ENCODE results near the gene RELL2.
"Not testable (repeated sequence)": the region's sequence is repeated elsewhere in the genome, so short reads cannot be mapped to it uniquely, and the experiment has no call there.

Gene RELL2

DNA sequence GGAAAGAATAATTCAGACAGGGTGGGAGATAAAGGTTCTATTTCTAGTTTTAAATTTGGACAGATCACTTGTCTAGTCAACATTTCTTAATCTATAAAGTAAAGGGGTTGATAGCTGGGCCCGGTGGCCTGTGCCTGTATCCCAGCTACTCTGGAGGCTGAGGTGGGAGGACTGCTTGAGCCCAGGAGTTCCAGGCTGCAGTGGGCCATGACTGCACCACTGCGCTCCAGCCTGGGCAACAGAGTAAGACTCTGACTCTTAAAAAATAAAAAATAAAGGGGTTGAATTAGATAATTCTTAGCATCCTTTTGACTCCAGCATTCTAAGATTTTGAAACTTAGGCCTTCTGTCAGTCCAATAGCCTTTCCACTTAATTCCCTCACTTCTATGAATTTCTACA lies 28.8 kb upstream of the RELL2 start:
- H3K27ac ChIP-seq (ENCODE audit: low read depth, low read length): no peak overlapping the region
- H3K27me3 ChIP-seq (ENCODE audit: insufficient read depth, low read length): no peaks in the 10 kb centered on the region
- no peak overlapping the region for H2AFZ ChIP-seq (ENCODE audit: low read length, unreplicated experiment)
- peaks cover 23% of the 10 kb centered on the region for H3K4me1 ChIP-seq (ENCODE audit: control insufficient read depth, insufficient read depth, low read length, unreplicated experiment)
- no peaks in the 10 kb centered on the region for H3K36me3 ChIP-seq (ENCODE audit: insufficient read depth, low read length)
- H3K79me2 ChIP-seq (ENCODE audit: control insufficient read depth, insufficient read depth, low read length, unreplicated experiment): peaks cover 87% of the 10 kb centered on the region
- H3K4me3 ChIP-seq (ENCODE audit: low read depth, low read length): no peak overlapping the region

DNA sequence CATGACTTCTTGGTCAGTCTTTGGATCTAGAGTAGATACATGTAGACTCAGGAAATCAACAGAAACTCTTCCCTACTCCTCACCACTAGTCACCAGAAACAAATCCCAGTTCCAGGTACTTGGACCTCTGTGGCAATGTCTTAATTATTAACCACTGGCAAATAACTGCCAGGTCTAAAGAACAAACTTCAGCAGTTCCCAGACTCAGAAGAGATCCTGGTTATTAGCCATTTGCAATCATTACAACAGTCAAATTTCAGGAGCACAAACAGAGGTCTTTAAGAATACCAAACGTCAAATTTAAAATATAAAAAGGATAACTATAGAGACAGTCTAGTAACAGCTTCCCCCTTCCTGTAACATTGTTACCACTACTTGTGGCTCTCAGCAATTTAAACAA lies 28.2 kb upstream of the RELL2 start:
- H3K36me3 ChIP-seq (ENCODE audit: insufficient read depth, low read length): no peaks in the 10 kb centered on the region
- no peak overlapping the region for H3K27ac ChIP-seq (ENCODE audit: low read depth, low read length)
- H3K27me3 ChIP-seq (ENCODE audit: insufficient read depth, low read length): no peaks in the 10 kb centered on the region
- H3K4me1 ChIP-seq (ENCODE audit: control insufficient read depth, insufficient read depth, low read length, unreplicated experiment): peaks cover 23% of the 10 kb centered on the region
- H3K79me2 ChIP-seq (ENCODE audit: control insufficient read depth, insufficient read depth, low read length, unreplicated experiment): peaks cover 88% of the 10 kb centered on the region
- H3K4me3 ChIP-seq (ENCODE audit: low read depth, low read length): no peak overlapping the region
- H2AFZ ChIP-seq (ENCODE audit: low read length, unreplicated experiment): no peak overlapping the region

DNA sequence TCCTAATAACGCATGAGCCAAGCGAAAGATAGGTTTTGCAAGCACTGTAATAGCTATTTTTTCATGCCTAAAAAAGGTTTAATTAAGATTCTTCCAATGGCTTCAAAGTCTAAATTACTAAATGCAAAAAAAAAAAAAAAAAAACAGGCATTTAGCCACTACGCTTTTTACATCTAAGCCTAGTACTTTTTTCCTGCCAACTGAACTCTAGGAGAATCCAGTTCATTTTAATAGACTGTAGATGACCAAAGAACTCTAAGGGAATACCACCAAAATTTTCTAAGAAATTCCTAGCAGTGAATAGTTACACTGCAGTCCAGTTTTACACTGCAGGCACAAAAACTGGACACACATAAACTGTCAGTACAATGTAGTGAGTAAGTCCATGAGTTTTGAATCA lies 27.8 kb upstream of the RELL2 start:
- H3K4me1 ChIP-seq (ENCODE audit: control insufficient read depth, insufficient read depth, low read length, unreplicated experiment): peaks cover 18% of the 10 kb centered on the region
- H3K27me3 ChIP-seq (ENCODE audit: insufficient read depth, low read length): no peaks in the 10 kb centered on the region
- H3K79me2 ChIP-seq (ENCODE audit: control insufficient read depth, insufficient read depth, low read length, unreplicated experiment): peaks cover 88% of the 10 kb centered on the region
- no peak overlapping the region for H2AFZ ChIP-seq (ENCODE audit: low read length, unreplicated experiment)
- H3K36me3 ChIP-seq (ENCODE audit: insufficient read depth, low read length): no peaks in the 10 kb centered on the region
- H3K27ac ChIP-seq (ENCODE audit: low read depth, low read length): no peak overlapping the region
- no peak overlapping the region for H3K4me3 ChIP-seq (ENCODE audit: low read depth, low read length)

DNA sequence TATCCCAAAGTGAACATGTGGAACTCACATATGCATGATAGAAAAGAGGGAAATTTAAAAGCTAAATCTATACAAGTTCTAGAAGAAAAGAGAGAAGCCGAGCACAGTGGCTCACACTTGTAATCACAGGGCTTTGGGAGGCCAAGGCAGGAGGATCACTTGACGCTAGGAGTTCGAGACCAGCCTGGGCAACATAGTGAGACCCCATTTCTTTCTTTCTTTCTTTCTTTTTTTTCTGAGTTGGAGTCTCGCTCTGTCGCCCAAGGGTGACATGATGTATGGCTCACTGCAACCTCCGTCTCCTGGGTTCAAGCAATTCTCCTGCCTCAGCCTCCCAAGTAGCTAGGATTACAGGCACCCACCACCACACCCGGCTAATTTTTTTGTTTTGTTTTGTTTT lies 26.9 kb upstream of the RELL2 start:
- H3K27me3 ChIP-seq (ENCODE audit: insufficient read depth, low read length); H2AFZ ChIP-seq (ENCODE audit: low read length, unreplicated experiment); H3K36me3 ChIP-seq (ENCODE audit: insufficient read depth, low read length); H3K4me3 ChIP-seq (ENCODE audit: low read depth, low read length); H3K27ac ChIP-seq (ENCODE audit: low read depth, low read length): not testable (repeated sequence)
- H3K4me1 ChIP-seq (ENCODE audit: control insufficient read depth, insufficient read depth, low read length, unreplicated experiment): peaks cover 11% of the 10 kb centered on the region
- H3K79me2 ChIP-seq (ENCODE audit: control insufficient read depth, insufficient read depth, low read length, unreplicated experiment): peaks cover 91% of the 10 kb centered on the region

DNA sequence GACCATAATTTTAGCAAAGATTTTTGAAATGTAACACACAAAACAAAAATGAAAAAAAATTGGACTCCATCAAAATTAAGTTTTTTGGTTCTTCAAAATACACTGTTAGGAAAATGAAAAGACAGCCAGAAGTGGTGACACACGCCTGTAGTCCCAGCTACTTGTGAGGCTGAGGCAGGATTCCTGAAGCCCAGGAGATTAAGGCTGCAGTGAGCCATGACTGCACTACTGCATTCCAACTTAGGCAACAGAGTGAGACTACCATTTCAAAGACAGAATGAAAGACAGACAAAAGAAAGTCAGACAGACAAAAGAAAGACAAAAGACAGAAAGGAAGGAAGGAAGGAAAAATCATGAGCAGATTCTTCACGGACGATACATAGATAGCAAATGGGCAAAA lies 25.5 kb upstream of the RELL2 start:
- Histone ChIP-seq H3K36me3 (ENCODE audit: insufficient read depth, low read length) (0 out of 2 replicates have a peak, but pooled peaks cover 7% of the 10 kb centered on the region), H3K79me2 (ENCODE audit: control insufficient read depth, insufficient read depth, low read length, unreplicated experiment) (peaks cover 88% of the 10 kb centered on the region), H2AFZ (ENCODE audit: low read length, unreplicated experiment) (no peak overlapping the region), H3K4me1 (ENCODE audit: control insufficient read depth, insufficient read depth, low read length, unreplicated experiment) (peaks cover 6% of the 10 kb centered on the region), H3K4me3 (ENCODE audit: low read depth, low read length) (no peak overlapping the region), H3K27ac (ENCODE audit: low read depth, low read length) (no peak overlapping the region), H3K27me3 (ENCODE audit: insufficient read depth, low read length) (no peaks in the 10 kb centered on the region)

DNA sequence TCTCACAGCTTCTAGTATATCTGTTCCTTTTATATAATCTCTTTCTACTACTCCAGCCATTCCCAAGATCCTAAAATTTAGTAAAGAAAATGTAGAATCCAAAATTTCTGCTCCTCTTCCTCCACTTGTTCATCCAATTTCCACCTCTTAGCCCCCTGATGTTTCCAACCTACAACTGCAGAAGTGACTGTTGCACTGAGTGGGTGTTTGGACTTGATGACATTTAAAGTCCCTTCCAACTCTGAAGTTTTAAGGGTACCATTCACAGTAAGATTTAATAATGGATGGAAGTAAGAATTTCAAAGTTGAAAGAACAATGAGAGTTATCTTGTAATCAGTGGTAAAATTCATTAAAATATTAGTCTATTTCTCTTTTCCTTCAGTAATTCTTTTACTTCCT lies 23.5 kb upstream of the RELL2 start:
- Histone ChIP-seq H3K79me2 (ENCODE audit: control insufficient read depth, insufficient read depth, low read length, unreplicated experiment) (peaks cover 88% of the 10 kb centered on the region), H3K27ac (ENCODE audit: low read depth, low read length) (no peak overlapping the region)

DNA sequence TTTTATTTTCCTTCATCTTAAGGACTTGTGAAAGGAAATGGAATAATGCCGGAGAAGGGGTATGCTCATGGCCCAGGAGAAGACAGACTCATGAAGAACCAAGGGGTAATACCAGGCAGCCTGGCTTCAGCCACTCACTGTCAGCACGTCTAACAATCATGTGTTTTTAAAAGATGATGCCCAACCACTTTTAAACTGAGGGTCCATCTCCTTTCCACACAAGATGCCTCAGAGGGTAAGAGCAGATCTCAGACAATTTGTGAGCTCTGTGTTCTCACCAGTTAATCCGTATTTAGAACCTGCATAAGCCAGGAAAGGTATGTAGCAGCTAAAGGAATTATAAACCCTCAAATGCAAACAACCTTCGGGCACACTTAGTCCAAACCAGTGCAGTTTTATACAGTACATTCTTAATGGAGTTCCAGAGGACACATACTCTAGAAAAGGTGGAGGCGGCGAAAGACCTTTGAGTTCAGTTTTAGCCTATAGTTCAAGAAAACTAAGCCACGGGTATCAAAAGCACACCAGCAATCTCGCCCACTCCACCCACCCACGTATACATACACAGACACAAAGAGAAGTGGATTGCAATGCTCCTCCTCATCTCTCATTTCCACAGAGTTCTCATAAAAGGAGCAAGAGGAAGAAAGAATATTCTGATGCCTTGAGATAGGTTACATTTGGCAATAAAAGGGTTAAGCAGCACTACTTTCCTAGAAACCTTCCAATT lies 20.6 kb upstream of the RELL2 start:
- Histone ChIP-seq H3K79me2 (ENCODE audit: control insufficient read depth, insufficient read depth, low read length, unreplicated experiment) (peaks cover 66% of the 10 kb centered on the region), H2AFZ (ENCODE audit: low read length, unreplicated experiment) (no peak overlapping the region), H3K4me1 (ENCODE audit: control insufficient read depth, insufficient read depth, low read length, unreplicated experiment) (peaks cover 18% of the 10 kb centered on the region), H3K27ac (ENCODE audit: low read depth, low read length) (no peak overlapping the region), H3K27me3 (ENCODE audit: insufficient read depth, low read length) (no peaks in the 10 kb centered on the region), H3K4me3 (ENCODE audit: low read depth, low read length) (peak overlapping the region; percentile 89), H3K36me3 (ENCODE audit: insufficient read depth, low read length) (peaks cover 13% of the 10 kb centered on the region)

More for the DNA sequence above, 23.5 kb upstream of the RELL2 start:
- Histone ChIP-seq H3K36me3 (ENCODE audit: insufficient read depth, low read length) (0 out of 2 replicates have a peak, but pooled peaks cover 8% of the 10 kb centered on the region), H3K4me1 (ENCODE audit: control insufficient read depth, insufficient read depth, low read length, unreplicated experiment) (peaks cover 18% of the 10 kb centered on the region), H3K27me3 (ENCODE audit: insufficient read depth, low read length) (no peaks in the 10 kb centered on the region), H3K4me3 (ENCODE audit: low read depth, low read length) (no peak overlapping the region), H2AFZ (ENCODE audit: low read length, unreplicated experiment) (no peak overlapping the region)

DNA sequence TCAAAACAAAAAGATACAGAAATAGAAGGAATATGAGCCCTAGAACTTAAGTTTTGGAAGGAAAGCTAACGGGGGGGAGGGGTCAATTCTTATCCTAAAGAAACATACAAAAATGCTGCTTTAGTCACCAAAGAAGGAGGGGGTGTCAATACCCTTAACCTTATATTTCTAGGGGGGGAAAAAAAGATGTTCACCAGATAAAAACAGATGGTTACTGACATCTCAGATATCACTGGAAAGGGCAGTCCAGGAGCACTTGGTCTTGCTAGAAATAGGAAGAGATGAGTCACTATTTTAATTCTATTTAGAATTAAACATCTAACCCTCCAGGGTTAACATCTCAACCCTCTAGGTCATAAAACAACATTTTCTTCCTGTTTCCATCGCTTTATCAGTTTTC lies 19.7 kb upstream of the RELL2 start:
- no peaks in the 10 kb centered on the region for H3K27me3 ChIP-seq (ENCODE audit: insufficient read depth, low read length)
- peaks cover 18% of the 10 kb centered on the region for H3K4me1 ChIP-seq (ENCODE audit: control insufficient read depth, insufficient read depth, low read length, unreplicated experiment)
- peaks cover 57% of the 10 kb centered on the region for H3K79me2 ChIP-seq (ENCODE audit: control insufficient read depth, insufficient read depth, low read length, unreplicated experiment)
- peak overlapping the region; percentile 89 for H3K4me3 ChIP-seq (ENCODE audit: low read depth, low read length)
- peaks cover 13% of the 10 kb centered on the region for H3K36me3 ChIP-seq (ENCODE audit: insufficient read depth, low read length)
- peak overlapping the region; percentile 57 for H3K27ac ChIP-seq (ENCODE audit: low read depth, low read length)
- no peak overlapping the region for H2AFZ ChIP-seq (ENCODE audit: low read length, unreplicated experiment)

DNA sequence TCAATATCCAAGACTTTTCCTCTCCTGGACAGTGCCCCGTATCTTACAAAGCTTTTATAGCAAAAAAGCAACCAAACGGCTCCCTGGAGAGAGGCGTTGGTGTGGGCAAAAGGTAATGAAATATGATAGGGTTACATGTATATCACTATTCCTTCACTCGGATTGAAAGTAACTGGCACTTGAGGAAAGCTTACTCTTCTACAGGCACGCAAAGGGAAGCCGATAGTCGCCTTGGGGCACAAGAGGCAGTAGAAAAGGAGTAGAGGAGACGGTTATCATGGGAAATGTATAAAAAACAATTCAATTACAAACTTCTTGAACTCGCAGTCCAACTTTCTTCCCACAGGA lies 19.1 kb upstream of the RELL2 start:
- Histone ChIP-seq H3K4me1 (ENCODE audit: control insufficient read depth, insufficient read depth, low read length, unreplicated experiment) (peaks cover 18% of the 10 kb centered on the region), H3K79me2 (ENCODE audit: control insufficient read depth, insufficient read depth, low read length, unreplicated experiment) (peaks cover 52% of the 10 kb centered on the region), H2AFZ (ENCODE audit: low read length, unreplicated experiment) (peak overlapping the region; percentile 92), H3K27ac (ENCODE audit: low read depth, low read length) (peak overlapping the region; percentile 57), H3K27me3 (ENCODE audit: insufficient read depth, low read length) (no peaks in the 10 kb centered on the region), H3K4me3 (ENCODE audit: low read depth, low read length) (peak overlapping the region; percentile 89), H3K36me3 (ENCODE audit: insufficient read depth, low read length) (peaks cover 13% of the 10 kb centered on the region)

DNA sequence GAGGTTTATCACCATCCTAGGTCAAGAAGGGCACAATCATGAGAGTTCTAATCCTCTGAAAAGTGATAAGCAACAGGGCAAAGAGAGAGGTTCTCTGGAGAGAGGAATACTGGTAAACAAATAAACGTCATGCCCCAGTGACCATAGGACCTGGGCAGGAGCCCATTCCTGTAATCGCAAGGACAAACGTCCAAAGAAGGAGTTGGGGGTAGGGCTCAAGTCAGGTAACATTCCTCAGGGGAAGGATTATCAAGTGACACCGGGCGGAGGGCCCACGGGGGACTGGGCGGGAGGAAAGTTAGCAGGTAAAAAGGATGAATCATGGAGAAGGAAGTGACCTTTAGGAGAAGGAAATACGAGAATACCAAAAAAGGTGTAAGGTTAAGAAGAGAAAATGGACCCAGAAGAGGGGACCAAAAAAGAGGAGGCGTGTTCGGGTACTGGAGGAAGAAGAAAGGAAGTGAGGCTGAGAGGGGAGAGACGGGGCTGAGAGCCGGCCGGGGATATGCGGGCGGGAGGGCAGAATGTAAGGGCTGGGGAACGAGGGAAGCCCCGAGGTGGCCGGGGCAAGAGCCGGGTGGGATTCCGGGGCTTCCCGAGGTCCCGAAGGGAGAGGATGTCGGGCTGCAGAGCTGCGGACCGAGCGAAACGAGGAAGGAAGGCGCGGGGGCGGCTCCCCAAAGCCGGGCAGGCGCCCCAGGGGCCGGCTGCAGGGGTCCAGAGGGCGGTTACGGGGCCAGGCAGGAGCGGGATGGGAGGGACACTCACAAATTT lies 18.6 kb upstream of the RELL2 start:
- H2AFZ ChIP-seq (ENCODE audit: low read length, unreplicated experiment): peak overlapping the region; percentile 92
- no peaks in the 10 kb centered on the region for H3K27me3 ChIP-seq (ENCODE audit: insufficient read depth, low read length)
- H3K36me3 ChIP-seq (ENCODE audit: insufficient read depth, low read length): peaks cover 13% of the 10 kb centered on the region
- peaks cover 18% of the 10 kb centered on the region for H3K4me1 ChIP-seq (ENCODE audit: control insufficient read depth, insufficient read depth, low read length, unreplicated experiment)
- H3K27ac ChIP-seq (ENCODE audit: low read depth, low read length): peak overlapping the region; percentile 57
- peaks cover 46% of the 10 kb centered on the region for H3K79me2 ChIP-seq (ENCODE audit: control insufficient read depth, insufficient read depth, low read length, unreplicated experiment)
- peak overlapping the region; percentile 89 for H3K4me3 ChIP-seq (ENCODE audit: low read depth, low read length)

All from ACC112 (cell line).